ENCODE data around the gene SLC28A1.

Gene SLC28A1

GRCh38 chr15:84839714-84840113, 44.7 kb upstream of the SLC28A1 start:
- TF ChIP-seq CTCF (conservative IDR thresholded peaks at IDR 0.05; ENCODE audit: low read depth, low read length), result no peak
- H3K9ac ChIP-seq, result no peak overlapping the region
- no peaks in the 10 kb centered on the region for H4K20me1 ChIP-seq (ENCODE audit: insufficient read depth)
- no peak overlapping the region for H3K27ac ChIP-seq
- H3K36me3 ChIP-seq (ENCODE audit: insufficient read depth), result no peaks in the 10 kb centered on the region
- H3K27me3 ChIP-seq (ENCODE audit: insufficient read depth, low read depth), result no peaks in the 10 kb centered on the region
- H3K4me3 ChIP-seq (IDR thresholded peaks at IDR 0.05; ENCODE audit: insufficient read depth, low read depth, low read length), result no peak overlapping the region
- H2AFZ ChIP-seq (ENCODE audit: low read depth), result no peak overlapping the region
- no peaks in the 10 kb centered on the region for H3K79me2 ChIP-seq (ENCODE audit: insufficient read depth, low read depth)
- H3K4me1 ChIP-seq (ENCODE audit: low read depth, poor library complexity, severe bottlenecking), result peaks cover 14% of the 10 kb centered on the region
- H3K4me2 ChIP-seq, result no peak overlapping the region

GRCh38 chr15:84840255-84840654, 44.2 kb upstream of the SLC28A1 start:
- Histone ChIP-seq H3K79me2 (ENCODE audit: insufficient read depth, low read depth) (no peaks in the 10 kb centered on the region), H3K9ac (no peak overlapping the region; the same call in 1 of the 2 replicates), H2AFZ (ENCODE audit: low read depth) (no peak overlapping the region), H3K27ac (peak overlapping the region; percentile 35; the same call in 1 of the 2 replicates), H4K20me1 (ENCODE audit: insufficient read depth) (no peaks in the 10 kb centered on the region), H3K4me2 (no peak overlapping the region), H3K4me3 (IDR thresholded peaks at IDR 0.05; ENCODE audit: insufficient read depth, low read depth, low read length) (no peak overlapping the region), H3K27me3 (ENCODE audit: insufficient read depth, low read depth) (no peaks in the 10 kb centered on the region), H3K4me1 (ENCODE audit: low read depth, poor library complexity, severe bottlenecking) (peaks cover 14% of the 10 kb centered on the region), H3K36me3 (ENCODE audit: insufficient read depth) (no peaks in the 10 kb centered on the region)
- no peak for TF ChIP-seq CTCF (conservative IDR thresholded peaks at IDR 0.05; ENCODE audit: low read depth, low read length)

GRCh38 chr15:84840741-84841429, 43.6 kb upstream of the SLC28A1 start:
- peak overlapping the region; percentile 35; the same call in 1 of the 2 replicates for H3K27ac ChIP-seq
- no peaks in the 10 kb centered on the region for H3K36me3 ChIP-seq (ENCODE audit: insufficient read depth)
- H3K4me3 ChIP-seq (IDR thresholded peaks at IDR 0.05; ENCODE audit: insufficient read depth, low read depth, low read length), result no peak overlapping the region
- no peaks in the 10 kb centered on the region for H3K79me2 ChIP-seq (ENCODE audit: insufficient read depth, low read depth)
- no peaks in the 10 kb centered on the region for H4K20me1 ChIP-seq (ENCODE audit: insufficient read depth)
- no peak overlapping the region; the same call in 1 of the 2 replicates for H3K9ac ChIP-seq
- TF ChIP-seq CTCF (conservative IDR thresholded peaks at IDR 0.05; ENCODE audit: low read depth, low read length), result no peak
- H3K4me2 ChIP-seq, result peak overlapping the region; percentile 42
- H2AFZ ChIP-seq (ENCODE audit: low read depth), result no peak overlapping the region; the same call in 1 of the 2 replicates
- no peaks in the 10 kb centered on the region for H3K27me3 ChIP-seq (ENCODE audit: insufficient read depth, low read depth)
- H3K4me1 ChIP-seq (ENCODE audit: low read depth, poor library complexity, severe bottlenecking), result peaks cover 14% of the 10 kb centered on the region

GRCh38 chr15:84842781-84843180, 41.7 kb upstream of the SLC28A1 start:
- Histone ChIP-seq H3K4me1 (ENCODE audit: low read depth, poor library complexity, severe bottlenecking) (peaks cover 14% of the 10 kb centered on the region), H4K20me1 (ENCODE audit: insufficient read depth) (no peaks in the 10 kb centered on the region), H2AFZ (ENCODE audit: low read depth) (no peak overlapping the region), H3K36me3 (ENCODE audit: insufficient read depth) (no peaks in the 10 kb centered on the region), H3K27ac (no peak overlapping the region), H3K79me2 (ENCODE audit: insufficient read depth, low read depth) (no peaks in the 10 kb centered on the region), H3K27me3 (ENCODE audit: insufficient read depth, low read depth) (no peaks in the 10 kb centered on the region), H3K4me2 (no peak overlapping the region), H3K9ac (no peak overlapping the region), H3K4me3 (IDR thresholded peaks at IDR 0.05; ENCODE audit: insufficient read depth, low read depth, low read length) (no peak overlapping the region)
- TF ChIP-seq CTCF (conservative IDR thresholded peaks at IDR 0.05; ENCODE audit: low read depth, low read length), result no peak

All from KMS-11 (cell line).